ENCODE data around the gene TOMM22.

Gene TOMM22

GRCh38 chr22:38638216-38638615 is 43.5 kb upstream of the TOMM22 start (continued):
- TF ChIP-seq CSDC2 (CRISPR knock-in tag; IDR thresholded peaks at IDR 0.05): no peak
- TF ChIP-seq TSHZ2 (CRISPR knock-in tag; IDR thresholded peaks at IDR 0.05): no peak

- no peak for ATAC-seq
- no peak for TF ChIP-seq SNAI2 (CRISPR knock-in tag; IDR thresholded peaks at IDR 0.05)
- TF ChIP-seq ZC3H10 (CRISPR knock-in tag; IDR thresholded peaks at IDR 0.05): no peak
- TF ChIP-seq ZNF70 (CRISPR knock-in tag; IDR thresholded peaks at IDR 0.05): no peak
- no peak for TF ChIP-seq GLIS3 (CRISPR knock-in tag; IDR thresholded peaks at IDR 0.05)
- TF ChIP-seq ISL1 (CRISPR knock-in tag; IDR thresholded peaks at IDR 0.05): no peak
- TF ChIP-seq, protein P1, sequence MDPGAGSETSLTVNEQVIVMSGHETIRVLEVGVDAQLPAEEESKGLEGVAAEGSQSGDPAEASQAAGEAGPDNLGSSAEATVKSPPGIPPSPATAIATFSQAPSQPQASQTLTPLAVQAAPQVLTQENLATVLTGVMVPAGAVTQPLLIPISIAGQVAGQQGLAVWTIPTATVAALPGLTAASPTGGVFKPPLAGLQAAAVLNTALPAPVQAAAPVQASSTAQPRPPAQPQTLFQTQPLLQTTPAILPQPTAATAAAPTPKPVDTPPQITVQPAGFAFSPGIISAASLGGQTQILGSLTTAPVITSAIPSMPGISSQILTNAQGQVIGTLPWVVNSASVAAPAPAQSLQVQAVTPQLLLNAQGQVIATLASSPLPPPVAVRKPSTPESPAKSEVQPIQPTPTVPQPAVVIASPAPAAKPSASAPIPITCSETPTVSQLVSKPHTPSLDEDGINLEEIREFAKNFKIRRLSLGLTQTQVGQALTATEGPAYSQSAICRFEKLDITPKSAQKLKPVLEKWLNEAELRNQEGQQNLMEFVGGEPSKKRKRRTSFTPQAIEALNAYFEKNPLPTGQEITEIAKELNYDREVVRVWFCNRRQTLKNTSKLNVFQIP (CRISPR knock-in tag; IDR thresholded peaks at IDR 0.05; ENCODE audit: borderline replicate concordance, low read depth): no peak
- no peak for TF ChIP-seq ZNF8 (CRISPR knock-in tag; IDR thresholded peaks at IDR 0.05)
- TF ChIP-seq CSDC2 (CRISPR knock-in tag; IDR thresholded peaks at IDR 0.05): no peak
- no peak for TF ChIP-seq TSHZ2 (CRISPR knock-in tag; IDR thresholded peaks at IDR 0.05)
- no peak for TF ChIP-seq ZNF565 (CRISPR knock-in tag; conservative IDR thresholded peaks at IDR 0.05; ENCODE audit: low read depth)
- TF ChIP-seq ZFP30 (CRISPR knock-in tag; IDR thresholded peaks at IDR 0.05): no peak
- no peak for TF ChIP-seq BACH2 (CRISPR knock-in tag; IDR thresholded peaks at IDR 0.05; ENCODE audit: borderline replicate concordance)
- no peak for TF ChIP-seq ARNTL (CRISPR knock-in tag; IDR thresholded peaks at IDR 0.05; ENCODE audit: borderline replicate concordance, low read depth)
- no peak for TF ChIP-seq TOX (CRISPR knock-in tag; IDR thresholded peaks at IDR 0.05; ENCODE audit: borderline replicate concordance)
- TF ChIP-seq RARB (CRISPR knock-in tag; IDR thresholded peaks at IDR 0.05): no peak
Measured at GRCh38 chr22:38638728-38639127, 43.0 kb upstream of the TOMM22 start.

GRCh38 chr22:38641476-38642040 is 40.2 kb upstream of the TOMM22 start:
- no peak for ATAC-seq
- TF ChIP-seq, protein P1 (CRISPR knock-in tag; IDR thresholded peaks at IDR 0.05; ENCODE audit: borderline replicate concordance, low read depth): no peak
- TF ChIP-seq RARB (CRISPR knock-in tag; IDR thresholded peaks at IDR 0.05): no peak
- no peak for TF ChIP-seq ISL1 (CRISPR knock-in tag; IDR thresholded peaks at IDR 0.05)
- no peak for TF ChIP-seq ESRRG (CRISPR knock-in tag; IDR thresholded peaks at IDR 0.05)
- no peak for TF ChIP-seq CSDC2 (CRISPR knock-in tag; IDR thresholded peaks at IDR 0.05)
- no peak for TF ChIP-seq ZNF565 (CRISPR knock-in tag; conservative IDR thresholded peaks at IDR 0.05; ENCODE audit: low read depth)
- TF ChIP-seq SNAI2 (CRISPR knock-in tag; IDR thresholded peaks at IDR 0.05): no peak
- TF ChIP-seq OSR1 (CRISPR knock-in tag; IDR thresholded peaks at IDR 0.05): no peak
- TF ChIP-seq TCF4 (CRISPR knock-in tag; IDR thresholded peaks at IDR 0.05; ENCODE audit: borderline replicate concordance): no peak
- no peak for TF ChIP-seq ZFP3 (CRISPR knock-in tag; IDR thresholded peaks at IDR 0.05)
- TF ChIP-seq TSHZ2 (CRISPR knock-in tag; IDR thresholded peaks at IDR 0.05): no peak
- no peak for TF ChIP-seq BACH2 (CRISPR knock-in tag; IDR thresholded peaks at IDR 0.05; ENCODE audit: borderline replicate concordance)
- no peak for TF ChIP-seq ZNF70 (CRISPR knock-in tag; IDR thresholded peaks at IDR 0.05)
- TF ChIP-seq TOX (CRISPR knock-in tag; IDR thresholded peaks at IDR 0.05; ENCODE audit: borderline replicate concordance): no peak
- no peak for TF ChIP-seq PATZ1 (CRISPR knock-in tag; IDR thresholded peaks at IDR 0.05; ENCODE audit: borderline replicate concordance)
- no peak for TF ChIP-seq ZC3H10 (CRISPR knock-in tag; IDR thresholded peaks at IDR 0.05)
- no peak for TF ChIP-seq ZNF8 (CRISPR knock-in tag; IDR thresholded peaks at IDR 0.05)
- TF ChIP-seq CREB5 (CRISPR knock-in tag; IDR thresholded peaks at IDR 0.05; ENCODE audit: low read depth): no peak

Measured in SK-N-SH treated with all-trans-retinoic acid at 6 μM for 48 hours (cell line).